ENCODE measurements around the gene TFAP2A.

The TFAP2A gene

GRCh38 chr6:10351791-10352190, 63.1 kb downstream of the TFAP2A start:
- Histone ChIP-seq H3K27ac (ENCODE audit: extremely low read depth, low read depth, low read length) (no peak overlapping the region), H3K4me1 (ENCODE audit: control insufficient read depth, insufficient read depth, low read length) (no peaks in the 10 kb centered on the region), H3K9me3 (ENCODE audit: control insufficient read depth, insufficient read depth, low read depth, low read length) (no peaks in the 10 kb centered on the region), H3K4me3 (ENCODE audit: low read depth, low read length) (no peak overlapping the region), H3K36me3 (ENCODE audit: control insufficient read depth in 2 of 2, insufficient read depth in 1 of 2, low read length in 2 of 2) (no peaks in the 10 kb centered on the region)
- CTCF ChIA-PET, result no interaction called here
- TF ChIP-seq BCL11A (tag by site-specific recombination; IDR thresholded peaks at IDR 0.05; ENCODE audit: low read depth), result no peak
- TF ChIP-seq IKZF3 (tag by site-specific recombination; IDR thresholded peaks at IDR 0.05), result no peak
- TF ChIP-seq, protein P1, sequence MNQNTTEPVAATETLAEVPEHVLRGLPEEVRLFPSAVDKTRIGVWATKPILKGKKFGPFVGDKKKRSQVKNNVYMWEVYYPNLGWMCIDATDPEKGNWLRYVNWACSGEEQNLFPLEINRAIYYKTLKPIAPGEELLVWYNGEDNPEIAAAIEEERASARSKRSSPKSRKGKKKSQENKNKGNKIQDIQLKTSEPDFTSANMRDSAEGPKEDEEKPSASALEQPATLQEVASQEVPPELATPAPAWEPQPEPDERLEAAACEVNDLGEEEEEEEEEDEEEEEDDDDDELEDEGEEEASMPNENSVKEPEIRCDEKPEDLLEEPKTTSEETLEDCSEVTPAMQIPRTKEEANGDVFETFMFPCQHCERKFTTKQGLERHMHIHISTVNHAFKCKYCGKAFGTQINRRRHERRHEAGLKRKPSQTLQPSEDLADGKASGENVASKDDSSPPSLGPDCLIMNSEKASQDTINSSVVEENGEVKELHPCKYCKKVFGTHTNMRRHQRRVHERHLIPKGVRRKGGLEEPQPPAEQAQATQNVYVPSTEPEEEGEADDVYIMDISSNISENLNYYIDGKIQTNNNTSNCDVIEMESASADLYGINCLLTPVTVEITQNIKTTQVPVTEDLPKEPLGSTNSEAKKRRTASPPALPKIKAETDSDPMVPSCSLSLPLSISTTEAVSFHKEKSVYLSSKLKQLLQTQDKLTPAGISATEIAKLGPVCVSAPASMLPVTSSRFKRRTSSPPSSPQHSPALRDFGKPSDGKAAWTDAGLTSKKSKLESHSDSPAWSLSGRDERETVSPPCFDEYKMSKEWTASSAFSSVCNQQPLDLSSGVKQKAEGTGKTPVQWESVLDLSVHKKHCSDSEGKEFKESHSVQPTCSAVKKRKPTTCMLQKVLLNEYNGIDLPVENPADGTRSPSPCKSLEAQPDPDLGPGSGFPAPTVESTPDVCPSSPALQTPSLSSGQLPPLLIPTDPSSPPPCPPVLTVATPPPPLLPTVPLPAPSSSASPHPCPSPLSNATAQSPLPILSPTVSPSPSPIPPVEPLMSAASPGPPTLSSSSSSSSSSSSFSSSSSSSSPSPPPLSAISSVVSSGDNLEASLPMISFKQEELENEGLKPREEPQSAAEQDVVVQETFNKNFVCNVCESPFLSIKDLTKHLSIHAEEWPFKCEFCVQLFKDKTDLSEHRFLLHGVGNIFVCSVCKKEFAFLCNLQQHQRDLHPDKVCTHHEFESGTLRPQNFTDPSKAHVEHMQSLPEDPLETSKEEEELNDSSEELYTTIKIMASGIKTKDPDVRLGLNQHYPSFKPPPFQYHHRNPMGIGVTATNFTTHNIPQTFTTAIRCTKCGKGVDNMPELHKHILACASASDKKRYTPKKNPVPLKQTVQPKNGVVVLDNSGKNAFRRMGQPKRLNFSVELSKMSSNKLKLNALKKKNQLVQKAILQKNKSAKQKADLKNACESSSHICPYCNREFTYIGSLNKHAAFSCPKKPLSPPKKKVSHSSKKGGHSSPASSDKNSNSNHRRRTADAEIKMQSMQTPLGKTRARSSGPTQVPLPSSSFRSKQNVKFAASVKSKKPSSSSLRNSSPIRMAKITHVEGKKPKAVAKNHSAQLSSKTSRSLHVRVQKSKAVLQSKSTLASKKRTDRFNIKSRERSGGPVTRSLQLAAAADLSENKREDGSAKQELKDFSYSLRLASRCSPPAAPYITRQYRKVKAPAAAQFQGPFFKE (tag by site-specific recombination; IDR thresholded peaks at IDR 0.05; ENCODE audit: borderline replicate concordance), result no peak
- no peak for TF ChIP-seq HOXA7 (CRISPR knock-in tag; IDR thresholded peaks at IDR 0.05; ENCODE audit: borderline replicate concordance)
- no peak for TF ChIP-seq SCRT2 (tag by site-specific recombination; IDR thresholded peaks at IDR 0.05)
- TF ChIP-seq ZNF488 (tag by site-specific recombination; IDR thresholded peaks at IDR 0.05), result no peak
- no peak for TF ChIP-seq ZBTB6 (tag by site-specific recombination; IDR thresholded peaks at IDR 0.05)
- no peak for TF ChIP-seq TCF7L2 (IDR thresholded peaks at IDR 0.05; ENCODE audit: borderline replicate concordance, low read depth, low read length)
- no peak for TF ChIP-seq ZBTB7A (tag by site-specific recombination; IDR thresholded peaks at IDR 0.05; ENCODE audit: low read depth)
- TF ChIP-seq ZBTB20 (tag by site-specific recombination; IDR thresholded peaks at IDR 0.05), result no peak
- no peak for TF ChIP-seq PRDM10 (tag by site-specific recombination; IDR thresholded peaks at IDR 0.05)
- no peak for TF ChIP-seq ZNF174 (tag by site-specific recombination; IDR thresholded peaks at IDR 0.05)
- TF ChIP-seq ZNF521 (tag by site-specific recombination; IDR thresholded peaks at IDR 0.05), result no peak
- TF ChIP-seq ZNF2 (tag by site-specific recombination; IDR thresholded peaks at IDR 0.05), result no peak
- TF ChIP-seq ATF2 (tag by site-specific recombination; IDR thresholded peaks at IDR 0.05; ENCODE audit: low read depth), result no peak
- no peak for TF ChIP-seq ZNF221 (tag by site-specific recombination; IDR thresholded peaks at IDR 0.05; ENCODE audit: borderline replicate concordance)
- TF ChIP-seq ZNF707 (tag by site-specific recombination; IDR thresholded peaks at IDR 0.05), result no peak
- no peak for TF ChIP-seq TRIM28 (IDR thresholded peaks at IDR 0.05; ENCODE audit: borderline replicate concordance, low read length)
- no peak for TF ChIP-seq MZF1 (tag by site-specific recombination; IDR thresholded peaks at IDR 0.05; ENCODE audit: borderline replicate concordance)
- TF ChIP-seq ZNF157 (tag by site-specific recombination; IDR thresholded peaks at IDR 0.05), result no peak
- POLR2A ChIA-PET, result no interaction called here

Measured in HEK293 (cell line).